Adrenal gland (tissue), 5 donors: ENCODE results near the gene CCDC3.

ENCODE experiments used
- POLR2A ChIP-seq, 2 donors: fragments of 450-650 bp; IDR thresholded peaks; one replicate each; pipeline ENCODE4 v1.6.1; 2017; ENCODE audit warnings: antibody characterized with exemption in 2 of 2, mild to moderate bottlenecking in 2 of 2, moderate library complexity in 1 of 2
- TF ChIP-seq, protein P1 (sequence below), 6 experiments: fragments of 450-650 bp in 4 of 6; fragments of 200-600 bp in 2 of 6; sonication (generic) in 1 of 6; IDR thresholded peaks; 1 replicate in 5 of 6; 2 replicates in 1 of 6; pipeline versions ENCODE4 v1.5.1 to v1.8.0; 2016 to 2021; ENCODE audit warnings: antibody characterized with exemption in 6 of 6, mild to moderate bottlenecking in 2 of 6, moderate library complexity in 1 of 6
- donor health status: DM: no; HTN: no; CAD: no.

DNA sequence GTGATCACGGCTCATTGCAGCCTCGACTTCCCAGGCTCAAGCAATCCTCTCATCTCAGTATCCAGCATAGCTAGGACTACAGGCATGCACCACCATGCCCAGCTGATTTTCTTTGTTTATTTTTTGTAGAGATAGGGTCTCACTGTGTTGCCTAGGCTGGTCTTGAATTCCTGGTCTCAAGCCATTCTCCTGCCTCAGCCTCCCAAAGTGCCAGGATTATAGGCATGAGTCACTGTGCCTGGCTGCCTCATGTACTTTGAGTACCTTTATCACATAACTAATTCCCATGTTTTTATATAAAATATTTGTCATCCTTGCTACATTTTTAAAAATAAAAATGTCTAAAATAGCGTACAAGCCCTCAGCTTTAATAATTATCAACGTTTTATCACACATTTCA, 35.3 kb upstream of the CCDC3 start:
- TF ChIP-seq, protein P1, sequence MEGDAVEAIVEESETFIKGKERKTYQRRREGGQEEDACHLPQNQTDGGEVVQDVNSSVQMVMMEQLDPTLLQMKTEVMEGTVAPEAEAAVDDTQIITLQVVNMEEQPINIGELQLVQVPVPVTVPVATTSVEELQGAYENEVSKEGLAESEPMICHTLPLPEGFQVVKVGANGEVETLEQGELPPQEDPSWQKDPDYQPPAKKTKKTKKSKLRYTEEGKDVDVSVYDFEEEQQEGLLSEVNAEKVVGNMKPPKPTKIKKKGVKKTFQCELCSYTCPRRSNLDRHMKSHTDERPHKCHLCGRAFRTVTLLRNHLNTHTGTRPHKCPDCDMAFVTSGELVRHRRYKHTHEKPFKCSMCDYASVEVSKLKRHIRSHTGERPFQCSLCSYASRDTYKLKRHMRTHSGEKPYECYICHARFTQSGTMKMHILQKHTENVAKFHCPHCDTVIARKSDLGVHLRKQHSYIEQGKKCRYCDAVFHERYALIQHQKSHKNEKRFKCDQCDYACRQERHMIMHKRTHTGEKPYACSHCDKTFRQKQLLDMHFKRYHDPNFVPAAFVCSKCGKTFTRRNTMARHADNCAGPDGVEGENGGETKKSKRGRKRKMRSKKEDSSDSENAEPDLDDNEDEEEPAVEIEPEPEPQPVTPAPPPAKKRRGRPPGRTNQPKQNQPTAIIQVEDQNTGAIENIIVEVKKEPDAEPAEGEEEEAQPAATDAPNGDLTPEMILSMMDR (IDR thresholded peaks at IDR 0.05): no peak
- no peak for TF ChIP-seq POLR2A (IDR thresholded peaks at IDR 0.05)
